ENCODE results near the gene PCSK7.

The PCSK7 gene

GRCh38 chr11:117203069-117203407, 28.8 kb downstream of the PCSK7 start:
- peak overlapping the region; percentile 92; the same call in 1 of the 2 replicates for H3K4me3 ChIP-seq (ENCODE audit: low read depth, low read length)
- TF ChIP-seq, protein P1, sequence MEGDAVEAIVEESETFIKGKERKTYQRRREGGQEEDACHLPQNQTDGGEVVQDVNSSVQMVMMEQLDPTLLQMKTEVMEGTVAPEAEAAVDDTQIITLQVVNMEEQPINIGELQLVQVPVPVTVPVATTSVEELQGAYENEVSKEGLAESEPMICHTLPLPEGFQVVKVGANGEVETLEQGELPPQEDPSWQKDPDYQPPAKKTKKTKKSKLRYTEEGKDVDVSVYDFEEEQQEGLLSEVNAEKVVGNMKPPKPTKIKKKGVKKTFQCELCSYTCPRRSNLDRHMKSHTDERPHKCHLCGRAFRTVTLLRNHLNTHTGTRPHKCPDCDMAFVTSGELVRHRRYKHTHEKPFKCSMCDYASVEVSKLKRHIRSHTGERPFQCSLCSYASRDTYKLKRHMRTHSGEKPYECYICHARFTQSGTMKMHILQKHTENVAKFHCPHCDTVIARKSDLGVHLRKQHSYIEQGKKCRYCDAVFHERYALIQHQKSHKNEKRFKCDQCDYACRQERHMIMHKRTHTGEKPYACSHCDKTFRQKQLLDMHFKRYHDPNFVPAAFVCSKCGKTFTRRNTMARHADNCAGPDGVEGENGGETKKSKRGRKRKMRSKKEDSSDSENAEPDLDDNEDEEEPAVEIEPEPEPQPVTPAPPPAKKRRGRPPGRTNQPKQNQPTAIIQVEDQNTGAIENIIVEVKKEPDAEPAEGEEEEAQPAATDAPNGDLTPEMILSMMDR (IDR thresholded peaks at IDR 0.05; ENCODE audit: low read depth, low read length), result no peak

DNA sequence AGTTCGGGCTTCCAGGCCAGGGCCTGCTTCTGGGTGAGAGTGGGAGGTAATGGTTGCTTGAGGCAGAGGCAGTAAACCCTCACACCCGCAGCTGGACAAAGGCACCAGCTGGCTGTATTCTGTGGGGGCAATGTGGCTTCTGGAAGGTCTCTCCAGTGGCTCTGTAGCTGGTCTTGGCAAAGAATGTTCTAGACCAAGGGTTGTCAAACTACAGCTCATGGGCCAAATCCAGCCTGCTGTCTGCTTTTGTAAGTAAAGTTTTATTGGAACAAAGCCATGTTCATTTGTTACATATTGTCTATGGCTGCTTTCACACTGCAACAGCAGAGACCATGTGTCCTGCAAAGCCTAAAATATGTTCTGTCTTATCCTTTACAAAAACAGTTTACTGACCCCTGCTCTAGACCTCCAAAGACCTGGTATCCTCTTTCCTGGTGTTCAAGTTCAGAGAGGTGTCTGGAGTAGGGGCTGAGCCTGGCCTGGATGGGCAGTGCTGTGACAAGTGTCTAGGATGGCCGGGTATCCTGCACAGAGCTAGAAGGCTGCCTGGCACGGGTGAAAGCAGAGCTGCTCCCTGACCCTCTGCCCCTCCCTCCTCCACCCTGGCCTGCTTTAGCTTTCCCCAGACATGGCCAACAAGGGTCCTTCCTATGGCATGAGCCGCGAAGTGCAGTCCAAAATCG, 29.3 kb downstream of the PCSK7 start:
- TF ChIP-seq, protein P1 (IDR thresholded peaks at IDR 0.05; ENCODE audit: low read depth, low read length), result no peak
- peak overlapping the region; percentile 92 for H3K4me3 ChIP-seq (ENCODE audit: low read depth, low read length)

DNA sequence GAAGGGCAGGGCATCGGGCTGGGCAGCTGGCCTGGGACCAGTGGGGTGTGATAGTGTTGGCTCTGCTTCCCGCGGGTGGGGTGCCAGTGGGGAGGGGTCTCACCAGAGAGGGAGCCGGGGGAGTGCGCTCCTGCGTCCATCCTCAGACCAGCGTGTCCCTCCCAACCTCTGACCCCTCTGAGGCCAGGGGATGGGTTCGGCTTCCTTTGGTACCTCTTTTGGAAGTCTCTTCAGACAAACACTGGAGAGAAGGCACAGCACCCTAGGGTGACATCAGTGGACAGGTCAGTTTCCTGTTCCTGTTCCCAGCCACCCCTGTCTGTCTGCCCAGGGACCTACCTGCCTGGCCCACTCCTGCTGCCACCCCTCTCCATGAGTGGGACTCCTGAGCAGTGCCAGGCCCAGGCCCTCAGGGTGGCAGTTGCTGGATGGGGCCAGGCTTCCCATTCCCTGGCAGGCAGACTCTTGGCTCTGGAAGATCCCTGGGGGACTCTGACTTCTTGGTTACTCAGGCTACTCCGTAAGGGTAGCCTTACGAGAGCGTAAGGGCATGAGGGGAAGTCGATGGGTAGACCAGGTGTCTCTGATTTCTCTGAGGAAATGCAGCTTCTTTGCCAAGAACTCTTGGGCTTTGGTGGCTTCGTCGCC, 30.1 kb downstream of the PCSK7 start:
- peak overlapping the region; percentile 92 for H3K4me3 ChIP-seq (ENCODE audit: low read depth, low read length)
- TF ChIP-seq, protein P1 (IDR thresholded peaks at IDR 0.05; ENCODE audit: low read depth, low read length), result no peak

DNA sequence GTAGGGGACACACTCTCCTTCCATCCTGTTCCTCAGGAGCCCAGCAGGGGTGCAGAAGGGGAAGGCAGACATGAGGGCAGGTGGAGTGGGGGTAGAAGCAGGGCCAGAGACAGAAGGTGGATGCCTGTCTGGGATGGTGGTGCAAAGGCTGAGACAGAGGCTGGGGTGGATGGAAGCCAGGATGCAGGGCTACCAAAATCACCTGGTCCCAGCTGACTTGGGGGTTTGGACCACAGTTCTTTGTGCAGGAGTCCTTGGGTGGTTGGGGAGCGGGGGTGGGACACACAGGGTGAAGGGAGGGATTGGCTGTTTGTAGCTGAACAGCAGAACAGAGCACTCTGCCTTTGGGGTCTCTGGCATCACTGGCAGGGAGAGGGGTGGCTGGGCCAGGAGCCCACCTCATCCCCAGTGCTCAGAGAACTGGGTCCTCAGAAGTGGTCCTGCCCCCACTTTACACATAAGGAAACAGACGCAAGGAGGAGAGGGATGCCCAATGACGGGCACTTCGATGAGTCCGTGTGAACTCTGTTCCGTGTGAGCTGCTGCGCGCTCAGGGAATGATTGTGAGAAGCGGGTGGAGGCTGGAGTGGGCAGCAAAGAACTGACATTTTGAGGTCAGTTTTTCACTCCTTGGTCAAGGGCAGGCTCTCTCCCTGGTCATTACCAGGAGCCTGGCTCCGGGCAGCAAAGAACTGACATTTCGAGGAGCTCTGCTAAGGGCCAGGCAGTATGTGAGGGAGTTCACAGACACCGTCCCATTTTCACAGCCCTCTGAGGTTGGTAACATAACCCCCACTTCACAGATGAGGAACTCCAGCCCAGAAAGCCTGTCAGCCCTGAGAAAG, 30.8 kb downstream of the PCSK7 start:
- TF ChIP-seq, protein P1 (IDR thresholded peaks at IDR 0.05; ENCODE audit: low read depth, low read length), result 0 out of 2 replicates have a peak, but pooled peaks have one; percentile 29

DNA sequence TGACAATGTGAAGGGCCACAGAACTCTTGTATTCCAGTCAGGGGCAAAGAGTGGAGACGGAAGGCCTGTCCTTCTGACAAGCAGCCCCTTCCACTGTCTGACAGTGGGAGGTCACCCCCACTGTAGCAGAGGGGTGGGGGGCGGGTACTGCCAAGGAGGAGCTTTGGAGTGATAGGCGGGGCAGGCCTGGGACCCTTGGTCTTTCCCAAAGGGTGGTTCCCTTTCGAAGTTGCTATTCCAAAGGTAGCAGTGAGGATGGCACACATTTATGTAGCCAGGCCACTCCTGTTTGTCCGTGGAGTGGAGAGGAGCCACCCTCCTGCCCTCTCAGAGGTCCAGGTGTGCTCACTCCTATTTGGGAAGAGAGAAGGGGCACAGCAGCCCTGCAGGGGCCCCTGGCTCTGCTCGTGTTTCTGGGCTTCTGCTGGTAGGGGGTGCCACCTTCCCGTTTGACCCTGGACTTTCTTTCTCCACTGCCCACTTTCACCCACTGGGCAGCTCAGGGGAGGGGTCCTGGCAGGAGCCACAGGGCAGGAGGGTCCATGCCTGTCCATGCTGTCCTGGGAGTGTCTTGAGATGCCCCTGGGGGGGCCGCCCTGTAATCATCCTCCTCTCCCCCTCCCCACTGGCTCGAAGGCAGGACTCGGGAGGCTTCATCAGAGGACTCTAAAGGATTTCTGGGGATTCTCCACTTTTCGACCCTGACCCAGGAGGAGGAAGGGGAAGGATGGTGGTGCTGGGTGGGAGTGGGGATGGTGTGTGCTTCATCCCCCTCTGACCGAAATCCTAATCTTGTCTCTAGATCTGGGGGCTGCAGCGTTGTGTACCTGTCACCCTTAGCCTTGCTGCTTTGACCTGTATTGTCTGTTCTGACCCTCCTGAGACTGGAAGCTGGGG, 31.7 kb downstream of the PCSK7 start:
- peak overlapping the region; percentile 92 for H3K4me3 ChIP-seq (ENCODE audit: low read depth, low read length)
- TF ChIP-seq, protein P1 (IDR thresholded peaks at IDR 0.05; ENCODE audit: low read depth, low read length), result no peak

More for the DNA sequence above, 30.8 kb downstream of the PCSK7 start:
- peak overlapping the region; percentile 92 for H3K4me3 ChIP-seq (ENCODE audit: low read depth, low read length)

DNA sequence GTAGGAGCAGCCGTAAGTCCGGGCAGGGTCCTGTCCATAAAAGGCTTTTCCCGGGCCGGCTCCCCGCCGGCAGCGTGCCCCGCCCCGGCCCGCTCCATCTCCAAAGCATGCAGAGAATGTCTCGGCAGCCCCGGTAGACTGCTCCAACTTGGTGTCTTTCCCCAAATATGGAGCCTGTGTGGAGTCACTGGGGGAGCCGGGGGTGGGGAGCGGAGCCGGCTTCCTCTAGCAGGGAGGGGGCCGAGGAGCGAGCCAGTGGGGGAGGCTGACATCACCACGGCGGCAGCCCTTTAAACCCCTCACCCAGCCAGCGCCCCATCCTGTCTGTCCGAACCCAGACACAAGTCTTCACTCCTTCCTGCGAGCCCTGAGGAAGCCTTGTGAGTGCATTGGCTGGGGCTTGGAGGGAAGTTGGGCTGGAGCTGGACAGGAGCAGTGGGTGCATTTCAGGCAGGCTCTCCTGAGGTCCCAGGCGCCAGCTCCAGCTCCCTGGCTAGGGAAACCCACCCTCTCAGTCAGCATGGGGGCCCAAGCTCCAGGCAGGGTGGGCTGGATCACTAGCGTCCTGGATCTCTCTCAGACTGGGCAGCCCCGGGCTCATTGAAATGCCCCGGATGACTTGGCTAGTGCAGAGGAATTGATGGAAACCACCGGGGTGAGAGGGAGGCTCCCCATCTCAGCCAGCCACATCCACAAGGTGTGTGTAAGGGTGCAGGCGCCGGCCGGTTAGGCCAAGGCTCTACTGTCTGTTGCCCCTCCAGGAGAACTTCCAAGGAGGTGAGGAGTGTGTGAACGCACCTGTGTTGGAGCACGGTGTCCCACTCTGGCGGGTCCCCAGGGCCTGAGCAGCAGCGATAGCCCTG, 32.6 kb downstream of the PCSK7 start, which contains the start of gene TAGLN:
TSS of gene TAGLN (plus strand) at position 318 of the 863 bp plus-strand sequence. CDS start 3,644 bp downstream, outside the sequence.
- TF ChIP-seq, protein P1 (IDR thresholded peaks at IDR 0.05; ENCODE audit: low read depth, low read length), result no peak
- peak within 1 kb of the TSS; percentile 92 for H3K4me3 ChIP-seq (ENCODE audit: low read depth, low read length)

Measured in WI38 (cell line).